Activated T-cell treated with anti-CD3 and anti-CD28 coated beads, Interleukin-2, amount 50 U/mL, for 4 hours (primary cell): ENCODE data around the gene C5orf52. TPM values are rescaled to one million over a fixed set of nuclear protein-coding genes. Genes with fewer than 3 reads are reported as not detected.
"Not testable (repeated sequence)": the region's sequence is repeated elsewhere in the genome, so short reads cannot be mapped to it uniquely, and the experiment has no call there.

Source experiments
- ATAC-seq, 2 donors: fragments of 200-7000 bp; cut with Tn5 transposase; one replicate each; pipeline ENCODE4 v1.10.0; 2021
- DNase-seq: peaks from one replicate; pipeline ENCODE4 v3.0.0-alpha.2; 2020
- H3K27me3 Mint-ChIP-seq: one replicate; pipeline ENCODE4 v1.8.0; 2021; ENCODE audit warnings: low read depth, mixed read lengths
- H3K36me3 Mint-ChIP-seq: one replicate; pipeline ENCODE4 v1.8.0; 2022; ENCODE audit warnings: mixed read lengths; ENCODE audit not compliant: insufficient read depth
- H3K4me1 Mint-ChIP-seq: one replicate; pipeline ENCODE4 v1.8.0; 2021; ENCODE audit warnings: low read depth, mixed read lengths
- H3K4me3 Mint-ChIP-seq: one replicate; pipeline ENCODE4 v1.8.0; 2021; ENCODE audit warnings: mild to moderate bottlenecking, moderate library complexity, mixed read lengths
- H3K9me3 Mint-ChIP-seq: one replicate; pipeline ENCODE4 v1.8.0; 2021; ENCODE audit warnings: mixed read lengths
- total RNA-seq, 3 donors: library from RNA; stranded (reverse); gene quantifications; one replicate each; pipeline ENCODE4 v1.2.1, GENCODE V29; 2021

C5orf52 gene
- total RNA-seq, 3 donors from 2014 or later: not detected

DNA sequence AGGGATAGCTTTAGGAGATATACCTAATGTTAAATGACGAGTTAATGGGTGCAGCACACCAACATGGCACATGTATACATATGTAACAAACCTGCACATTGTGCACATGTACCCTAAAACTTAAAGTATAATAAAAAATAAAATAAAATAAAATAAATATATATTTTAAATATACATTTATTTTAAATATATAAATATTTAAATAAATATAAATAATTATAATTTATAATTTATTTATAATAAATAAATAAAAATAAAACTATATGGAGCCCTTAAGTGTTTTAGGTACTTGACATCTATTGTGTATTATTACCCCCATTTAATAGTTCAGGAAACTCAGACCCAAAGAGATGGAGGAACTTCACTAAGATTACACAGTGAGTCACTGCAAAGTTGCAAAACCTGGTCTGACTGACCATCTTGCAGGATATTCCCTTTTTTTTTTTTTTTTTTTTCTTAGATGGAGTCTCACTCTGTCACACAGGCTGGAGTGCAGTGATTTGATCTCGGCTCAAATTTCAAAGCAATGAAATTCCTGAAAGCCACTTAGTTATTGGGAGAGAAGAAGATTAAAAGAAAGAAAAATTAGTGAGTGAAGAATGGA, 5.8 kb upstream of the C5orf52 start:
- Mint-ChIP-seq H3K4me3 (no peak overlapping the region), H3K4me1 (peaks cover 10% of the 10 kb centered on the region), H3K27me3 (peaks cover 12% of the 10 kb centered on the region), H3K9me3 (no peaks in the 10 kb centered on the region), H3K36me3 (no peaks in the 10 kb centered on the region)
- ATAC-seq (no peak), DNase-seq (no peak)

DNA sequence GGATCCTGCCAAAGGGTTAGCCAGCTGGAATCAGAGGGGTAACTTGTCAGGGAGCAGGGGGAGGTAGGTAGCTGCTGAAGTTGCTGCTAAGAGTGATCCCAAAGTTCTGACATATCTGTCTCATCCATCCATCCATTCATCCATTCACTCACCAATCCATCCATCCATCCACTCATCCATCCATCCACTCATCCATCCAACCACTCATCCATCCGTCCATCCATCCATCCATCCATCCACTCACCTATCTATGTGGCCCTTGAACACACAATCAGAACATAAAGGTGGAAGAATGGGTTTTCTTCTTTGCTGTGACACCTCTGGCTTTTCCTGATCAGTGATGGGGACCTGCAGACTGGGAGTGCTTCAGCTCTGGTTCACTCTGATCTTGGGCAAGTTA, 3.0 kb upstream of the C5orf52 start:
- Mint-ChIP-seq H3K9me3 (no peaks in the 10 kb centered on the region), H3K27me3 (peaks cover 29% of the 10 kb centered on the region), H3K4me1 (peaks cover 28% of the 10 kb centered on the region), H3K36me3 (no peaks in the 10 kb centered on the region), H3K4me3 (no peak overlapping the region)
- ATAC-seq (no peak), DNase-seq (no peak)

GRCh38 chr5:157669701-157670097, 1.6 kb upstream of the C5orf52 start:
- H3K4me1 Mint-ChIP-seq: peaks cover 28% of the 10 kb centered on the region
- no peak for DNase-seq
- peak overlapping the region; percentile 4 for H3K4me3 Mint-ChIP-seq
- no peaks in the 10 kb centered on the region for H3K9me3 Mint-ChIP-seq
- H3K36me3 Mint-ChIP-seq: no peaks in the 10 kb centered on the region
- no peak for ATAC-seq
- peaks cover 29% of the 10 kb centered on the region for H3K27me3 Mint-ChIP-seq

GRCh38 chr5:157671592-157672330, 428 bp downstream of the C5orf52 start:
- Mint-ChIP-seq H3K4me3 (peak overlapping the region; percentile 87), H3K4me1 (peaks cover 28% of the 10 kb centered on the region), H3K9me3 (no peaks in the 10 kb centered on the region), H3K36me3 (no peaks in the 10 kb centered on the region), H3K27me3 (peaks cover 29% of the 10 kb centered on the region)
- DNase-seq (no peak), ATAC-seq (no peak)

DNA sequence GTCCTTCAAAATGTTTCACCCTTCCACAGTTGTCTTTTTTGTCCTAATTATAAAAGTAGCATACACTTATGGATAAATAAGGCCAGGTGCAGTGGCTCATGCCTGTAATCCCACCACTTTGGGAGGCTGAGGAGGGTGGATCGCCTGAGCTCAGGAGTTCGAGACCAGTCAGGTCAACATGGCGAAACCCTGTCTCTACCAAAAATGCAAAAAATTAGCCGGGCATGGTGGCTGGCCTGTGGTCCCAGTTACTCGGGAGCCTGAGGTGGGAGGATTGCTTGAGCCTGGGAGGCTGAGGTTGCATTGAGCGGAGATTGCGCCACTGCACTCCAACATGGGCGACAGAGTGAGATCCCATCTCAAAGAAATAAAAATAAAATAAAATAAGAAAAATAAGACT, 1.6 kb downstream of the C5orf52 start:
- H3K4me3 Mint-ChIP-seq: no peak overlapping the region
- H3K36me3 Mint-ChIP-seq: no peaks in the 10 kb centered on the region
- no peaks in the 10 kb centered on the region for H3K9me3 Mint-ChIP-seq
- H3K4me1 Mint-ChIP-seq: peaks cover 28% of the 10 kb centered on the region
- DNase-seq (no peak), ATAC-seq (no peak)
- peaks cover 29% of the 10 kb centered on the region for H3K27me3 Mint-ChIP-seq

DNA sequence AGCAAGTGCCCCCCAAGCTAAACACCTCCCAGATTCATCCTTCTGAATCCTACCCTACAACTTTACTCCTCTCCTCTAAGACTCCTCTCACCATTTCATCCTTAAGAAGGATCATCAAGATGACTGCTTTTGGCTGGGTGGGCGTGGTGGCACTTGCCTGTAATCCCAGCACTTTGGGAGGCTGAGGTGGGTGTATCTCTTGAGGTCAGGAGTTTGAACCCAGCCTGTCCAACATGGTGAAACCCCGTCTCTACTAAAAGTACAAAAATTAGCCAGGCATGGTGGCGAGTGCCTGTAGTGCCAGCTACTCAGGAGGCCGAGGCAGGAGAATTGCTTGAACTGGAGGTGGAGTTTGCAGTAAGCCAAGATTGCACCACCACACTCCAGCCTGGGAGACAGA, 3.0 kb downstream of the C5orf52 start:
- H3K9me3 Mint-ChIP-seq, ATAC-seq, H3K36me3 Mint-ChIP-seq, DNase-seq, H3K4me3 Mint-ChIP-seq: not testable (repeated sequence)
- Mint-ChIP-seq H3K4me1 (peaks cover 26% of the 10 kb centered on the region), H3K27me3 (peaks cover 26% of the 10 kb centered on the region)

- H3K4me3 Mint-ChIP-seq: no peak overlapping the region
- no peaks in the 10 kb centered on the region for H3K9me3 Mint-ChIP-seq
- no peaks in the 10 kb centered on the region for H3K4me1 Mint-ChIP-seq
- H3K27me3 Mint-ChIP-seq: no peaks in the 10 kb centered on the region
- DNase-seq: no peak
- no peaks in the 10 kb centered on the region for H3K36me3 Mint-ChIP-seq
- no peak for ATAC-seq
Measured at GRCh38 chr5:157677931-157678330, 6.6 kb downstream of the C5orf52 start.

DNA sequence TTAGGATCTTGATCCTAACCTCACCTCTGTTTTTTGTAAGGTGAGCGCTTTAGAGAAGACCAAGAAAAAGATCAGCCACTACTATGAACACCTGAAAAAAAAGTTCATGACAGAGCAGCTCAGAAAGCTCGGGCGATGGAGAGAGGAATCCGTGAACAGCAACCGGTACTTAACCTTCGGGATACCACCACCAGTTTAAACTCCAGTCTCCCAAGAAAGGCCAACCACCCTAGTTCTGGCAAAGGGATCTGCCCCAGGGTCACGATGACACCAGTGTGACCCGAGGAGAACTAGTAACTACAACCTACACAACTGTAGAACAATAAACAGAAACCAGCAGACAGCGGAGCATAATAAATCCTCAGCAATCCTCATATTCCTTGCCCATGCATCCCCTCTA, 8.5 kb downstream of the C5orf52 start:
- no peaks in the 10 kb centered on the region for H3K4me1 Mint-ChIP-seq
- H3K4me3 Mint-ChIP-seq: no peak overlapping the region
- H3K27me3 Mint-ChIP-seq: no peaks in the 10 kb centered on the region
- H3K36me3 Mint-ChIP-seq: no peaks in the 10 kb centered on the region
- DNase-seq (no peak), ATAC-seq (no peak)
- no peaks in the 10 kb centered on the region for H3K9me3 Mint-ChIP-seq

- ATAC-seq: no peak
- no peak overlapping the region for H3K4me3 Mint-ChIP-seq
- H3K4me1 Mint-ChIP-seq: no peaks in the 10 kb centered on the region
- no peaks in the 10 kb centered on the region for H3K36me3 Mint-ChIP-seq
- no peaks in the 10 kb centered on the region for H3K27me3 Mint-ChIP-seq
- DNase-seq: no peak
- no peaks in the 10 kb centered on the region for H3K9me3 Mint-ChIP-seq
Measured at GRCh38 chr5:157680239-157680638, 8.9 kb downstream of the C5orf52 start.

DNA sequence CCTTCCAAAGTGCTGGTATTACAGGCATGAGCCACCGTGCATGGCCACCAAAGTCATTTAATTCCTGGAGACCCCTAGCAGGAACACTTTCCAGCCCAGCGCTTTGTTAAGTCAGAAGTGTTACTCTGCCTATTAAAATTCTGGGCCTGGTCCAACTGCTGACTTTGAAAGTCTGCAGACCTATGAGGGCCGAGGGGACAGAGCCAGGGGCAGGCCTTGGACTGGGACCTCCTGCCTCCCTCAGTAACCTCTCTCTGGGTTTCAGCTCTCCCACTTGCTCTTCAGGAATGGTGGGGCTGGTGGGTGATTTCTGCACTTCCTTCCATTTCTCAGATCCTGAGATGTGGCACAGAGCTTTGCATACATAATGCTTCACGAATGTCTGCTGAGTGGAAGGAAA, 9.7 kb downstream of the C5orf52 start:
- H3K4me3 Mint-ChIP-seq: no peak overlapping the region
- no peaks in the 10 kb centered on the region for H3K9me3 Mint-ChIP-seq
- H3K4me1 Mint-ChIP-seq: no peaks in the 10 kb centered on the region
- no peak for ATAC-seq
- no peak for DNase-seq
- H3K36me3 Mint-ChIP-seq: no peaks in the 10 kb centered on the region
- no peaks in the 10 kb centered on the region for H3K27me3 Mint-ChIP-seq

GRCh38 chr5:157682257-157682656, 10.9 kb downstream of the C5orf52 start:
- Mint-ChIP-seq H3K36me3 (no peaks in the 10 kb centered on the region), H3K9me3 (no peaks in the 10 kb centered on the region), H3K4me3 (no peak overlapping the region), H3K4me1 (no peaks in the 10 kb centered on the region), H3K27me3 (no peaks in the 10 kb centered on the region)
- ATAC-seq: no peak
- DNase-seq: no peak

DNA sequence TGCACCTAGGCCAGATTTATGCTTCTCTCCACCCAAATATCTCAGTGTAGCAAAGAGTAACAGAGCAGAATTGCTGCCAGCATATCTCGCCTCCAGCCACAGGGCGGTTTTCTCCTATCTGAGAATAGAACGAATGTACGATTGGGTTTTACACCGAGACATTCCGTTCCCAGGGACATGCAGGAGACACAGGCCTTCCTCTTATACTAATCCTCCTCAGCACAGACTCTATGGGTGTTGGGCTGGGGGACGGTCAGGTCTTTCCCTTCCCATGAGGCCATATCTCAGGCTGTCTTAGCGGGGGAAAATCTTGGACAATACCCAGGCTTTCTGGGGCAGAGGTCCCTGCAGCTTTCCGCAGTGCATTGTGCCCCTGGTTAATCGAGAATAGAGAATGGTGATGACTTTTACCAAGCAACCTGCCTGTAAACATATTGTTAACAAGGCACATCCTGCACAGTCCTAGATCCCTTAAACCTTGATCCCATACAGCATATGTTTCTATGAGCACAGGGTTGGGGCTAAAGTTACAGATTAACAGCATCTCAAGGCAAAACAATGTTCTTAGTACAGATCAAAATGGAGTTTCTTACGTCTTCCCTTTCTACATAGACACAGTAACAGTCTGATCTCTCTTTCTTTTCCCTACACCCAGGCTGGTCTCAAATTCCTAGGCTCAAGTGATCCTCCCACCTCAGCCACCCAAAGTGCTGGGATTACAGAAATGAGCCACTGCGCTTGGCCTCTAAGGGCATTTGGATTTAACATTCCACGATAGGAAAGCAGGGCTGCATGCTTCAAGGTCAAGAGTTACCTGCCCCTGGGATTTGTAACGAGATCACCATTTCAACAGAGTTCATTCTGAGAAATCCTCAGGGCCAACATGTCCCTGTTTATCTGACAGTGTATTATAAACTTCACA, 15.2 kb downstream of the C5orf52 start:
- not testable (repeated sequence) for DNase-seq, H3K4me3 Mint-ChIP-seq, ATAC-seq, H3K27me3 Mint-ChIP-seq, H3K36me3 Mint-ChIP-seq, H3K9me3 Mint-ChIP-seq, H3K4me1 Mint-ChIP-seq

DNA sequence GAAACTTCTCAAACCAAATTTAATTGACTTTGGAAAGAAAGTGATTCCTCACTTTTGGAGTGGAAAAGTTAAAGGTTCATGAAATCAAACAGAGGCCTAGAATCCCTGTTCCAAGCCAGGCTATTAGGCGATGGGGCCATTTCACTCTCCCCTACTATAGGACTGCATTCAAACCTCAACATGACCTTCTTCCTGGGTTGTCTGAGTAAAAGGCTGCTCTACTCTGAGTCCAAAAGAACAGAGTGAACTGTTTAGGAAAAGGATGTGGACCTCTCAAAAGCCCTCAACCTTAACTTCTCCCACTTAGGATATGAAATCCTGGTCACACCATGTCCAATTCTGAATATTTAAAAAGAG, 15.8 kb downstream of the C5orf52 start:
- Mint-ChIP-seq H3K9me3 (no peaks in the 10 kb centered on the region), H3K36me3 (no peaks in the 10 kb centered on the region), H3K4me3 (no peak overlapping the region), H3K27me3 (no peaks in the 10 kb centered on the region), H3K4me1 (no peaks in the 10 kb centered on the region)
- ATAC-seq (no peak), DNase-seq (no peak)

DNA sequence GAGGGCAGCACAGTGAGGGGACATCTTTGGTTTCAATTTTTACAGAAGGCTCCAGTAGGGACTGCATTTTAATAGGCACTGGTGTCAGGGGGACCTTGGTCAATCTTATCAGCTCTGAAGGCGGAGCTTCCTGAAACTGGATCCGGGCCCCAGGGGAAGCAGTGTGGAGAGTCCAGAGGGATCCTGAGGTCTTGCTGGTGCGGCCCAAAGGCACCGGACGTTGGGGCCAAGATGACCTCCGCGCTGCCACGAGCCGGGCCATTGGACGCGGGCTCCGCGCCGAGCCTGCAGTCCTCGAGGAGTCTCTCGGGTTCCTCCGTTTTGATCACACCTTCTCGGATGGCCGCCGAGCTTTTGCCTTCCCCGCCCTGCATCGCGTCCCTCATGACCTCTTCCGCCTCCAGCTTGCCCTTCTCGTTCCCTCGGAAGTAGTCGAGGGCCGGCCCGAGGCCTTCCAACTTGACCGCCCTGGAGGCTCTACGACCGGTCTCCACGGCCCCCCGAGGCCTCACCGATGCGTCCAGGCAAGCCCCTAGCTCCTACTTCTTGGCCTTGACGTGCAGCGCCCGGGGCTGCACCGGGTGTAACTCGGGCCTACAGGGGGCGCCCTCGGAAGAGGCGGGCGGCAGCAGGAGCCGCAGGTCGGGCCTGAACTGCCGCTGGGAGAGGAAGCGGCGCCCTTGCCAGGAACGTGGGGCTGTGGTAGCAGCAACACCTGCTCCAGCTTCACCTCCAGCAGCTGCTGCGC, 18.8 kb downstream of the C5orf52 start:
- Mint-ChIP-seq H3K9me3 (no peaks in the 10 kb centered on the region), H3K4me1 (no peaks in the 10 kb centered on the region), H3K27me3 (peaks cover under 1% of the 10 kb centered on the region), H3K4me3 (no peak overlapping the region), H3K36me3 (no peaks in the 10 kb centered on the region)
- DNase-seq (peak; percentile 29), ATAC-seq (peak in 1 of 2 donors; percentile 32)
